Hepatocyte (in vitro differentiated cells): ENCODE results near the gene CCT3. TPM values are rescaled to one million over a fixed set of nuclear protein-coding genes. Genes with fewer than 3 reads are reported as not detected.
A peak's percentile ranks its signal among the peaks of the same experiment; 100 is the strongest.

Experiments used
- DNase-seq: peaks from one replicate; pipeline ENCODE4 v3.0.0-alpha.2; 2016; ENCODE audit warnings: low spot score
- H2AFZ ChIP-seq: fragments of 200-600 bp; sonication (generic); 2 replicates; pipeline ENCODE4 v1.6.0; 2016; ENCODE audit warnings: antibody characterized with exemption, mild to moderate bottlenecking
- H3K27ac ChIP-seq: fragments of 200-600 bp; sonication (generic); 2 replicates; pipeline ENCODE4 v1.5.1; 2016; ENCODE audit warnings: mild to moderate bottlenecking
- H3K27me3 ChIP-seq: fragments of 200-600 bp; sonication (generic); 2 replicates; pipeline ENCODE4 v1.6.1; 2016
- H3K36me3 ChIP-seq: fragments of 200-600 bp; sonication (generic); replicated peaks from 2 replicates; pipeline ENCODE4 v1.5.1; 2016; ENCODE audit warnings: low read depth; ENCODE audit not compliant: insufficient read depth
- H3K4me1 ChIP-seq: fragments of 200-600 bp; sonication (generic); 2 replicates; pipeline ENCODE4 v1.5.1; 2016; ENCODE audit warnings: mild to moderate bottlenecking, moderate library complexity; ENCODE audit not compliant: insufficient read depth
- H3K4me2 ChIP-seq: fragments of 200-600 bp; sonication (generic); 2 replicates; pipeline ENCODE4 v1.6.0; 2016
- H3K4me3 ChIP-seq: fragments of 200-600 bp; sonication (generic); 2 replicates; pipeline ENCODE4 v1.5.1; 2016; ENCODE audit warnings: mild to moderate bottlenecking
- H3K79me2 ChIP-seq: fragments of 200-600 bp; sonication (generic); 2 replicates; pipeline ENCODE4 v1.6.0; 2017; ENCODE audit warnings: mild to moderate bottlenecking
- H3K9me2 ChIP-seq: fragments of 200-600 bp; sonication (generic); replicated peaks from 2 replicates; pipeline ENCODE4 v1.6.0; 2017; ENCODE audit warnings: mild to moderate bottlenecking; ENCODE audit not compliant: insufficient read depth
- H3K9me3 ChIP-seq: fragments of 200-600 bp; sonication (generic); 2 replicates; pipeline ENCODE4 v1.5.1; 2016; ENCODE audit warnings: low read depth, mild to moderate bottlenecking
- H4K20me1 ChIP-seq: fragments of 200-600 bp; sonication (generic); 2 replicates; pipeline ENCODE4 v1.6.0; 2016; ENCODE audit warnings: mild to moderate bottlenecking; ENCODE audit not compliant: insufficient read depth, poor library complexity, severe bottlenecking
- EZH2 ChIP-seq: fragments of 200-600 bp; sonication (generic); IDR thresholded peaks from 2 replicates; pipeline ENCODE4 v1.6.1; 2016; ENCODE audit warnings: antibody characterized with exemption, mild to moderate bottlenecking, borderline replicate concordance
- EZH2phosphoT487 ChIP-seq: fragments of 200-600 bp; sonication (generic); IDR thresholded peaks from one replicate; pipeline ENCODE4 v1.6.1; 2018; ENCODE audit warnings: antibody characterized with exemption, mild to moderate bottlenecking, low read depth, moderate library complexity; ENCODE audit not compliant: unreplicated experiment, severe bottlenecking
- WGBS: methylation state at CpG from one replicate; pipeline ENCODE4 v1.1.6; 2016; ENCODE audit warnings: low lambda C conversion rate; ENCODE audit errors: missing lambda C conversion rate; 5-methylcytosine and 5-hydroxymethylcytosine counted together
- polyA plus RNA-seq: library from polyadenylated mRNA; unstranded; fragments of >200 nt; fragmentation: Nextera tagmentation; extraction: Ambion mirVana; gene quantifications from 2 replicates; pipeline ENCODE4 v1.2.1, GENCODE V29; 2016
- total RNA-seq: library from RNA; depleted of rRNA; stranded (reverse); fragments of >200 nt; gene quantifications from 2 replicates; pipeline ENCODE4 v1.2.3, GENCODE V29; 2014
- TF ChIP-seq, protein P1 (sequence below): fragments of 200-600 bp; sonication (generic); IDR thresholded peaks from 2 replicates; pipeline ENCODE4 v1.5.1; 2016; ENCODE audit warnings: antibody characterized with exemption, mild to moderate bottlenecking; ENCODE audit not compliant: poor library complexity

CCT3 gene
- total and polyA plus RNA-seq, 2 experiments from 2014 or later = 212 to 251 TPM

GRCh38 chr1:156373546-156373945, 35.5 kb upstream of the CCT3 start:
- DNase-seq = no peak
- H2AFZ ChIP-seq = no peak overlapping the region
- no peaks in the 10 kb centered on the region for H3K79me2 ChIP-seq
- H3K9me2 ChIP-seq = no peaks in the 10 kb centered on the region
- no peaks in the 10 kb centered on the region for H3K36me3 ChIP-seq
- no peak overlapping the region for H3K27ac ChIP-seq
- no peaks in the 10 kb centered on the region for H3K27me3 ChIP-seq
- TF ChIP-seq EZH2phosphoT487 (no peak), EZH2 (no peak)
- TF ChIP-seq, protein P1, sequence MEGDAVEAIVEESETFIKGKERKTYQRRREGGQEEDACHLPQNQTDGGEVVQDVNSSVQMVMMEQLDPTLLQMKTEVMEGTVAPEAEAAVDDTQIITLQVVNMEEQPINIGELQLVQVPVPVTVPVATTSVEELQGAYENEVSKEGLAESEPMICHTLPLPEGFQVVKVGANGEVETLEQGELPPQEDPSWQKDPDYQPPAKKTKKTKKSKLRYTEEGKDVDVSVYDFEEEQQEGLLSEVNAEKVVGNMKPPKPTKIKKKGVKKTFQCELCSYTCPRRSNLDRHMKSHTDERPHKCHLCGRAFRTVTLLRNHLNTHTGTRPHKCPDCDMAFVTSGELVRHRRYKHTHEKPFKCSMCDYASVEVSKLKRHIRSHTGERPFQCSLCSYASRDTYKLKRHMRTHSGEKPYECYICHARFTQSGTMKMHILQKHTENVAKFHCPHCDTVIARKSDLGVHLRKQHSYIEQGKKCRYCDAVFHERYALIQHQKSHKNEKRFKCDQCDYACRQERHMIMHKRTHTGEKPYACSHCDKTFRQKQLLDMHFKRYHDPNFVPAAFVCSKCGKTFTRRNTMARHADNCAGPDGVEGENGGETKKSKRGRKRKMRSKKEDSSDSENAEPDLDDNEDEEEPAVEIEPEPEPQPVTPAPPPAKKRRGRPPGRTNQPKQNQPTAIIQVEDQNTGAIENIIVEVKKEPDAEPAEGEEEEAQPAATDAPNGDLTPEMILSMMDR = no peak
- H3K4me1 ChIP-seq = peaks cover 17% of the 10 kb centered on the region
- peak overlapping the region; percentile 19 for H3K4me2 ChIP-seq
- H3K9me3 ChIP-seq = no peaks in the 10 kb centered on the region
- no peaks in the 10 kb centered on the region for H4K20me1 ChIP-seq
- H3K4me3 ChIP-seq = no peak overlapping the region

- TF ChIP-seq, protein P1 = no peak
- TF ChIP-seq EZH2phosphoT487 = no peak
- TF ChIP-seq EZH2 = no peak
- WGBS = 74% methylated on average over 4 of the region's 4 CpGs
- Histone ChIP-seq H3K79me2 (no peaks in the 10 kb centered on the region), H2AFZ (no peak overlapping the region), H3K9me3 (no peaks in the 10 kb centered on the region), H3K4me3 (no peak overlapping the region), H4K20me1 (no peaks in the 10 kb centered on the region), H3K4me1 (peaks cover 24% of the 10 kb centered on the region), H3K27ac (no peak overlapping the region), H3K9me2 (no peaks in the 10 kb centered on the region), H3K4me2 (no peak overlapping the region), H3K27me3 (no peaks in the 10 kb centered on the region), H3K36me3 (no peaks in the 10 kb centered on the region)
- no peak for DNase-seq
These were observed 34.8 kb upstream of the CCT3 start for GRCh38 chr1:156372876-156373275.

DNA sequence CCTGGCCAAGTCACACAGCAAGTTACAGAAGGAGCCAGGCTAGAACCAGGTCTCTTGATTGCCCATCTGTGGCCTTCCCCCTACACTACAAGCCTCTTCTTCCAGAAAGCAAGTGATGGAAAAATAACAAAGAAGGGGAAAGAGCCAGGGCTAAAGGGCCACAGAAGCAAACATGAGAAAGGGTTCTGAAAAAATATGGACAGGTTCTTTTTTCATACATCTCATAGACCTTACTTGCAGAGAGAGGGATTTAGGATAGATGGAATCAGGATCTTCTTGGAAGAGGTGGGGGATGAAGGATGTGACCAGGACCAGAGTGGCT, 34.1 kb upstream of the CCT3 start:
- no peak overlapping the region for H2AFZ ChIP-seq
- no peaks in the 10 kb centered on the region for H3K79me2 ChIP-seq
- no peak overlapping the region for H3K4me3 ChIP-seq
- no peaks in the 10 kb centered on the region for H3K27me3 ChIP-seq
- no peak for DNase-seq
- H4K20me1 ChIP-seq = no peaks in the 10 kb centered on the region
- TF ChIP-seq EZH2phosphoT487 (no peak), EZH2 (no peak)
- TF ChIP-seq, protein P1 = no peak
- H3K9me3 ChIP-seq = no peaks in the 10 kb centered on the region
- H3K27ac ChIP-seq = no peak overlapping the region
- no peaks in the 10 kb centered on the region for H3K36me3 ChIP-seq
- peaks cover 30% of the 10 kb centered on the region for H3K4me1 ChIP-seq
- no peaks in the 10 kb centered on the region for H3K9me2 ChIP-seq
- no peak overlapping the region for H3K4me2 ChIP-seq
